ENCODE measurements around the gene NDUFV1.

- no peak for TF ChIP-seq POLR2A (IDR thresholded peaks at IDR 0.05; ENCODE audit: borderline replicate concordance, extremely low read depth, insufficient read depth, insufficient read length)
- no peak for TF ChIP-seq CTCF (IDR thresholded peaks at IDR 0.05 in 2 of 3, conservative IDR thresholded peaks at IDR 0.05 in 1 of 3; ENCODE audit: borderline replicate concordance in 1 of 3, insufficient read depth in 1 of 3, low read depth in 2 of 3, low read length in 2 of 3)
- no peak for TF ChIP-seq RAD21 (IDR thresholded peaks at IDR 0.05; ENCODE audit: low read depth)
- TF ChIP-seq, protein P1, sequence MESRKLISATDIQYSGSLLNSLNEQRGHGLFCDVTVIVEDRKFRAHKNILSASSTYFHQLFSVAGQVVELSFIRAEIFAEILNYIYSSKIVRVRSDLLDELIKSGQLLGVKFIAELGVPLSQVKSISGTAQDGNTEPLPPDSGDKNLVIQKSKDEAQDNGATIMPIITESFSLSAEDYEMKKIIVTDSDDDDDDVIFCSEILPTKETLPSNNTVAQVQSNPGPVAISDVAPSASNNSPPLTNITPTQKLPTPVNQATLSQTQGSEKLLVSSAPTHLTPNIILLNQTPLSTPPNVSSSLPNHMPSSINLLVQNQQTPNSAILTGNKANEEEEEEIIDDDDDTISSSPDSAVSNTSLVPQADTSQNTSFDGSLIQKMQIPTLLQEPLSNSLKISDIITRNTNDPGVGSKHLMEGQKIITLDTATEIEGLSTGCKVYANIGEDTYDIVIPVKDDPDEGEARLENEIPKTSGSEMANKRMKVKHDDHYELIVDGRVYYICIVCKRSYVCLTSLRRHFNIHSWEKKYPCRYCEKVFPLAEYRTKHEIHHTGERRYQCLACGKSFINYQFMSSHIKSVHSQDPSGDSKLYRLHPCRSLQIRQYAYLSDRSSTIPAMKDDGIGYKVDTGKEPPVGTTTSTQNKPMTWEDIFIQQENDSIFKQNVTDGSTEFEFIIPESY (IDR thresholded peaks at IDR 0.05; ENCODE audit: extremely low read depth, insufficient replicate concordance, low read length) = no peak
- no peak for TF ChIP-seq EZH2 (IDR thresholded peaks at IDR 0.05)
- no peak for TF ChIP-seq ELF1 (IDR thresholded peaks at IDR 0.05; ENCODE audit: borderline replicate concordance, low read depth)
- no peak for TF ChIP-seq SIN3A (IDR thresholded peaks at IDR 0.05; ENCODE audit: low read depth)
- no peak for TF ChIP-seq FOSL1 (IDR thresholded peaks at IDR 0.05; ENCODE audit: low read depth)
- TF ChIP-seq, protein P2, sequence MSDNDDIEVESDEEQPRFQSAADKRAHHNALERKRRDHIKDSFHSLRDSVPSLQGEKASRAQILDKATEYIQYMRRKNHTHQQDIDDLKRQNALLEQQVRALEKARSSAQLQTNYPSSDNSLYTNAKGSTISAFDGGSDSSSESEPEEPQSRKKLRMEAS (IDR thresholded peaks at IDR 0.05) = no peak
- no peak for TF ChIP-seq EGR1 (IDR thresholded peaks at IDR 0.05; ENCODE audit: low read depth)
- no peak for TF ChIP-seq REST (IDR thresholded peaks at IDR 0.05; ENCODE audit: low read depth)
Measured at GRCh38 chr11:67616431-67617242, 9.9 kb downstream of the NDUFV1 start.

Data from HCT116 (cell line).